Nephron (organoid): Measurements from ENCODE around the gene ACTR6.
A peak's percentile ranks its signal among the peaks of the same experiment; 100 is the strongest.

Source experiments
- H3K27ac Mint-ChIP-seq, 3 experiments: 2 replicates each; pipeline ENCODE4 v1.8.0; 2020; ENCODE audit warnings: mixed read lengths in 3 of 3, mild to moderate bottlenecking in 2 of 3, moderate library complexity in 1 of 3
- H3K27me3 Mint-ChIP-seq: 2 replicates; pipeline ENCODE4 v1.8.0; 2021; ENCODE audit warnings: low read depth, mild to moderate bottlenecking, moderate library complexity, mixed read lengths
- H3K36me3 Mint-ChIP-seq: 2 replicates; pipeline ENCODE4 v1.8.0; 2020; ENCODE audit warnings: low read depth, mixed read lengths
- H3K4me1 Mint-ChIP-seq: 2 replicates; pipeline ENCODE4 v1.8.0; 2020; ENCODE audit warnings: mixed read lengths
- H3K4me3 Mint-ChIP-seq, 3 experiments: 2 replicates each; pipeline ENCODE4 v1.8.0; 2020; ENCODE audit warnings: mild to moderate bottlenecking in 3 of 3, mixed read lengths in 3 of 3, moderate library complexity in 2 of 3
- H3K9me3 Mint-ChIP-seq: 2 replicates; pipeline ENCODE4 v1.8.0; 2020; ENCODE audit warnings: mixed read lengths
- TF ChIP-seq, protein P1 (sequence below), 3 experiments: fragments of 200-600 bp; sonication (generic); IDR thresholded peaks; one replicate each; pipeline ENCODE4 v1.5.0; 2021; ENCODE audit warnings: antibody characterized with exemption in 3 of 3; ENCODE audit not compliant: unreplicated experiment in 3 of 3

ACTR6 gene

DNA sequence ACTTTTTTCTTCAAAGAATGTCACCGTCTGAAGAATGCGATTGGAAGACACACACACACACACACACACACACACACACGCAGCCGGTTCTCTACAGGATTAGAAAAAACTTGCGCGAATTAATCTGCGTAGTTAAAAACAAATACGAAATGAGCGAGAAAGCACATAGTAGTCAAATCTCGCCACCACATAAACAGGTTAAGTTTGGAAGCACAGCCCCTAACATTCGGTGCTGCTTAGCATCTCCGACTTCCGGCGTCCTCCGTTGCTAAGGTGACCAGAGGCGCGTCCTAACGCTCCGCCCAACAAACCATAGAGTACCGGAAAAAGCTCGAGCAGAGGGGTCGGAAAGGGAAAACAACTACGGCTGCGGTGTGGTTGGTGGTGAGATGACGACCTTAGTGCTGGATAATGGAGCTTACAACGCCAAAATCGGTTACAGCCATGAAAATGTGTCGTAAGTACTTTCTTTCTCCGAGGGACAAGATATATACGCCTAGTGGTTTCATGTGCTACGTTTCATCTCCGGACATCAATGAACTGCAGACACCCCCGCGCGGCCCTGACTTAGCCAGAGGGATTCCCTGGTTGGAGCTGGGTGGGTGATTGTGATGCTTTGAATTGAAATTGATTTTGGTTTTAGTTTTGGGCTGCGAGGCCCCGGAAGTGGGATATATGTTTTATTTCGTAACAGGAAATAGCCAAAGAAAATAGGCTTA is at the start of gene ACTR6:
TSS of gene ACTR6 (plus strand) at position 353 of the 719 bp plus-strand sequence. CDS start at position 390, 37 bp downstream.
- Mint-ChIP-seq H3K4me1 (peaks cover 17% of the 10 kb centered on the region), H3K9me3 (no peaks in the 10 kb centered on the region)

DNA sequence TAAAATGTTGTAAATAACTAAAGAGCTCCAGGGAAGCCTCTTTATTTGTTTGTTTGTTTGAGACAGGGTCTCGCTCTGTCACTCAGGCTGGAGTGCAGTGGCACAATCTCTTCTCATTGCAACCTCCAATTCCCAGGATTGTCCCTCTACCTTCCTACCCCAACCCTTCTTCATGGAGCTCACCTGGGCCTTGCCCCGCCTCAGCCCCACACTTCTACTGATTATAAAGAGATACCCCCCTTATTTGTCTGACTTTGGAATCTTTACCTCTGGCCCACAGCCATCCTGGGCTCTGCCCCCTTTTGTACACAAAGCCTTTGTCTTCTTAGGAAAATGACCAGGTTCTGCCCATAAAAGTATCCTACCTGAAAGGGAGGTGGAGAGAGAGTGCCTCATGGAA is 48.8 kb upstream of the ACTR6 start:
- Mint-ChIP-seq H3K4me3 (no peak overlapping the region), H3K36me3 (no peaks in the 10 kb centered on the region), H3K4me1 (no peaks in the 10 kb centered on the region), H3K9me3 (no peaks in the 10 kb centered on the region), H3K27me3 (peaks cover 4% of the 10 kb centered on the region), H3K27ac (no peak overlapping the region)
- TF ChIP-seq, protein P1, sequence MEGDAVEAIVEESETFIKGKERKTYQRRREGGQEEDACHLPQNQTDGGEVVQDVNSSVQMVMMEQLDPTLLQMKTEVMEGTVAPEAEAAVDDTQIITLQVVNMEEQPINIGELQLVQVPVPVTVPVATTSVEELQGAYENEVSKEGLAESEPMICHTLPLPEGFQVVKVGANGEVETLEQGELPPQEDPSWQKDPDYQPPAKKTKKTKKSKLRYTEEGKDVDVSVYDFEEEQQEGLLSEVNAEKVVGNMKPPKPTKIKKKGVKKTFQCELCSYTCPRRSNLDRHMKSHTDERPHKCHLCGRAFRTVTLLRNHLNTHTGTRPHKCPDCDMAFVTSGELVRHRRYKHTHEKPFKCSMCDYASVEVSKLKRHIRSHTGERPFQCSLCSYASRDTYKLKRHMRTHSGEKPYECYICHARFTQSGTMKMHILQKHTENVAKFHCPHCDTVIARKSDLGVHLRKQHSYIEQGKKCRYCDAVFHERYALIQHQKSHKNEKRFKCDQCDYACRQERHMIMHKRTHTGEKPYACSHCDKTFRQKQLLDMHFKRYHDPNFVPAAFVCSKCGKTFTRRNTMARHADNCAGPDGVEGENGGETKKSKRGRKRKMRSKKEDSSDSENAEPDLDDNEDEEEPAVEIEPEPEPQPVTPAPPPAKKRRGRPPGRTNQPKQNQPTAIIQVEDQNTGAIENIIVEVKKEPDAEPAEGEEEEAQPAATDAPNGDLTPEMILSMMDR (IDR thresholded peaks at IDR 0.05; ENCODE audit: unreplicated experiment in 3 of 3) = no peak

More for the DNA sequence above, at the start of gene ACTR6:
- TF ChIP-seq, protein P1 (IDR thresholded peaks at IDR 0.05; ENCODE audit: unreplicated experiment in 3 of 3) = peak in 1 of 3 experiments; percentile 12
- Mint-ChIP-seq H3K27me3 (peaks cover 15% of the 10 kb centered on the region), H3K27ac (peak within 1 kb of the TSS; percentile 87 to 98 (median 96)), H3K36me3 (no peaks in the 10 kb centered on the region), H3K4me3 (peak within 1 kb of the TSS; percentile 98 to 99 (median 99))

DNA sequence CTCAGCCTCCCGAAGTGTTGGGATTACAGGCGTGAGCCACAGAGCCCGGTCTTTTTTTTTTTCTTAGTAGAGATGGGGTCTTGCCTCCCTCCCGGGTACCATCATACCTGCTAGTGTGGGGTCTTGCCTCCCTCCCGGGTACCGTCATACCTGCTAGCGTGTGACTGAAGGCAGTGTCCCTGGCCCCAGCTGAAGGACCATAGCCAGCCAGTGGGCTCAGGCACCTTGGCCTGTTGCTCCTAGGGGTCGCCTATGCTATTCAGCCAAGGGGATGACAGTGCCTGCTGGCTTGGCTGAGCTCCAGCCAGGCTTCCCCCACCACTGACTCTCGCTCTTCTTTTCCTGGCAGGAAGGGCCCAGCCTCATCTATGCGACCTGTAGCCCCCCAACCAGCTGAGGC is 47.5 kb upstream of the ACTR6 start:
- Mint-ChIP-seq H3K4me3 (no peak overlapping the region), H3K9me3 (no peaks in the 10 kb centered on the region), H3K36me3 (no peaks in the 10 kb centered on the region), H3K4me1 (peaks cover 12% of the 10 kb centered on the region), H3K27me3 (peaks cover 4% of the 10 kb centered on the region), H3K27ac (no peak overlapping the region)
- TF ChIP-seq, protein P1 (IDR thresholded peaks at IDR 0.05; ENCODE audit: unreplicated experiment in 3 of 3) = no peak

DNA sequence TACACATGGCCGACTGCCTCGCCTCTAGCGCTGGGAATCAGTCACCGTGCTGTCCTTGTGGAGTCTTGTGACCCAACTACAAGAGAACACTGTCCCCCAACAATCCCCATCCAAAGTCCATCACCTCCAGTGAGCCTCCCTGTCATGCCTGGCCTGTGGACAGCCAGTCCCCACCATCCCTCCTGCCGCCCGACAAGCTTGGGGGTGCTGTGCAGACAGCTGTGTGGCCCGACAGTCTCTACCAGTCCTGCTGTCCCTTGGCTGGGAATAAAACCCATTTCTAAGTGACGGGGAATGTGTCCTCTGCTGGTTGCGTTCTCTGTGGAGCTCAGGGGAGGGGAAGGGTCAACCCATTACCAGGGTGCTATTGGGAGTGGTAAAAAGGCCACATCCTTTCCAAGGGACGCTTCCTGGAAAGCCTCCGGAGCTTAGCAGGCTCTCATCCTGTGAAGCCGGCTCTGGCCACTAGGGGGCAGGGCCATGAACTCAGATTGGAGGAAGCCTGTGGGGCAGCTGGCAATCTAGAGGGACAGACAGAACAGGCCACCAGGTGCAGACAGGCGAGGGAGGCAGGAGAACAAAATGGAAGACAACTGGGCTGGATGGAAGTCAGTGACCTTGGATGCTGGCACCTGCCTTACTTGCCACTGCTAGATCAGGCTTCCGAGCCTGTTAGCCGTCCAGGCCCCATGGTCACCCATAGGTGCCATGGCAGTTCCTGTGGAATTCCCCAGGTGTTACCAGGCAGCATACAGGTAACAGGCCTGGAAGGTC is 46.0 kb upstream of the ACTR6 start:
- Mint-ChIP-seq H3K9me3 (no peaks in the 10 kb centered on the region), H3K27ac (no peak overlapping the region), H3K4me3 (no peak overlapping the region), H3K27me3 (peaks cover 4% of the 10 kb centered on the region), H3K36me3 (no peaks in the 10 kb centered on the region), H3K4me1 (peaks cover 14% of the 10 kb centered on the region)
- TF ChIP-seq, protein P1 (IDR thresholded peaks at IDR 0.05; ENCODE audit: unreplicated experiment in 3 of 3) = peak; percentile 51 to 61 (median 54)

DNA sequence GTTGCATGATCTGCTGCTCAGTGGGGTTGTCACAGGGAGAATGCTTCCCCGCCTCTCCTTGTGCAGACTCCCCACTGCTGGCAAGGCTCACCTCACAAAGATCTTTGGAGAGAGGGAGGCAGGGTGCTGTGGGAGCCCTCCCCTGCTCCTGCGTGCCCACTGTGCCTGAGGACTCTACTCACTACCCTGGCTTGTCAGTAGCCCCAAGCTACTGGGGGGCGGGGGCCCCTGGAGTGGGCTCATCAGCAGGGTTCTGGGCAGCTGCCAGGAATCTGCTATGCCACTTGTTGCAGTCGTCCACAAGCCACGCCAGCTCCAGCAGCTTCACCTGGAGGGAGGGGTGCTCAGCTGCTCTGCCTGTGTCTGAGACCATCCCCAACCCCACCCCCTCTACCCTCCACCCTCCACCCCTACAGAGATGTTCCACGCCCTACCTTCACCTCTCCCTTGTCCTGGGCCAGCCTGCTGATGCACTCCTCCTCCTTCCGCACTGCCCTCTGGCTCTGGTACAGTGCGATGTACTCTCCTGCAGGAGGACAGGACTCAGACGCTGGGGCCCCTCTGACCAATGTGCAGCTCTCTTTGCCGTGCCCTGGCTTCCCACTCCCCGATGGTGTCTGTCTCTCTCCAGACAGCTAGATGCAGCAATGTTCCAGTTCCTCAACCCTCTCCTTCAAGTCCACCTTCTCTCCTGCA is 43.7 kb upstream of the ACTR6 start:
- peak overlapping the region in 1 of 3 experiments; percentile 4 for H3K27ac Mint-ChIP-seq
- TF ChIP-seq, protein P1 (IDR thresholded peaks at IDR 0.05; ENCODE audit: unreplicated experiment in 3 of 3) = no peak
- no peaks in the 10 kb centered on the region for H3K36me3 Mint-ChIP-seq
- H3K4me3 Mint-ChIP-seq = no peak overlapping the region
- peaks cover 4% of the 10 kb centered on the region for H3K27me3 Mint-ChIP-seq
- peaks cover 20% of the 10 kb centered on the region for H3K4me1 Mint-ChIP-seq
- no peaks in the 10 kb centered on the region for H3K9me3 Mint-ChIP-seq
